ENCODE results near the gene LMF1.
"Not testable (repeated sequence)": the region's sequence is repeated elsewhere in the genome, so short reads cannot be mapped to it uniquely, and the experiment has no call there.

DNA sequence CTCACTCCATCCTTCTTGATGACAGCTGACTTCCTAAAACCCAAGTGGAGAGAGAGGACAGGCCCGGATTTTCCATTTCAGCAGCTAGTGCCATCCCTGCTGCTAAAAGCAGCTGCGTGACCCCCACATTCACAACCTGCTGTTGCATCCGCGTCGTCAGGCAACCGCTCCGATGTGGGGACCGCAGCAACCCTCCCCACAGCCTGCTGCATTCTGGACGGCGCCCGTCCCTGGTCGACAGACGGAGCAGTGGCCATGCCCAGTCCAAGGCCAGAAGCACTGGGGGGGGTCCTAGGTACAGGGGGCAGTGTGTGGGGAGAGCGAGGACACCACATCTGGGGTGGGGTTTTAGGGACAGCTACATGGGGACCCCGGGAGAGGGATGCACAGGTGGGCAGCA is 82.3 kb downstream of the LMF1 start:
- TF ChIP-seq CTCF (IDR thresholded peaks at IDR 0.05; ENCODE audit: low read depth, low read length, poor library complexity, severe bottlenecking); EZH2phosphoT487 (IDR thresholded peaks at IDR 0.05; ENCODE audit: borderline replicate concordance, low read length): not testable (repeated sequence)

Measured in DOHH2 (cell line).